Transverse colon (tissue), 3 donors: Measurements from ENCODE around the gene MYDGF.

Experiments used
- CTCF ChIP-seq, 5 experiments: fragments of 200-600 bp in 3 of 5; fragments of 450-650 bp in 2 of 5; sonication (generic) in 3 of 5; IDR thresholded peaks; 1 replicate in 2 of 5; 2 replicates in 3 of 5; pipeline ENCODE4 v1.5.1; 2016 to 2017; ENCODE audit warnings: antibody characterized with exemption in 5 of 5, inconsistent platforms in 3 of 5, mild to moderate bottlenecking in 2 of 5, moderate library complexity in 1 of 5
- EP300 ChIP-seq: sonication (generic); formaldehyde crosslinking; IDR thresholded peaks from one replicate; pipeline ENCODE4 v1.6.1; 2017; ENCODE audit warnings: antibody characterized with exemption, low read depth
- POLR2A ChIP-seq: fragments of 450-650 bp; IDR thresholded peaks from one replicate; pipeline ENCODE4 v1.6.1; 2016; ENCODE audit warnings: antibody characterized with exemption, mild to moderate bottlenecking, moderate library complexity

GRCh38 chr19:4700693-4700970 is 30.5 kb upstream of the MYDGF start:
- TF ChIP-seq POLR2A (no peak), CTCF (IDR thresholded peaks at IDR 0.05) (no peak), EP300 (no peak)
